22Rv1 (cell line): Measurements from ENCODE around the gene CYP11A1.
"Not testable (repeated sequence)": the region's sequence is repeated elsewhere in the genome, so short reads cannot be mapped to it uniquely, and the experiment has no call there.

ENCODE experiments used
- ZFX ChIP-seq: fragments of 450-650 bp; IDR thresholded peaks from 2 replicates; pipeline ENCODE4 v1.6.1; 2017; ENCODE audit warnings: antibody characterized with exemption, borderline replicate concordance
- TF ChIP-seq, protein P1 (sequence below): fragments of 450-650 bp; IDR thresholded peaks from 2 replicates; pipeline ENCODE4 v1.5.1; 2017; ENCODE audit warnings: mild to moderate bottlenecking

DNA sequence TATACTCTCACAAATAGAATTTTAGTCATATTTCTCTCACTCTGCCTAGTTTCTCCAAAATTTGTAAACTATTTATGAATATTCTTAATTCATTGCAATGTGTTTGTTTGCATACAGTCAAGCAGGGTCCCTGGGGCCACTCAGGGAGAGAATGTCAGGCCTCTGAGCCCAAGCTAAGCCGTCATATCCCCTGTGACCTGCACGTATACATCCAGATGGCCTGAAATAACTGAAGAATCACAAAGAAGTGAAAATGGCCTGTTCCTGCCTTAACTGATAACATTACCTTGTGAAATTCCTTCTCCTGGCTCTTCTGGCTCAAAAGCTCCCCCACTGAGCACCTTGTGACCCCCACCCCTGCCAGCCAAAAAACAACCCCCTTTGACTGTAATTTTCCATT lies 13.5 kb downstream of the CYP11A1 start:
- TF ChIP-seq, protein P1, sequence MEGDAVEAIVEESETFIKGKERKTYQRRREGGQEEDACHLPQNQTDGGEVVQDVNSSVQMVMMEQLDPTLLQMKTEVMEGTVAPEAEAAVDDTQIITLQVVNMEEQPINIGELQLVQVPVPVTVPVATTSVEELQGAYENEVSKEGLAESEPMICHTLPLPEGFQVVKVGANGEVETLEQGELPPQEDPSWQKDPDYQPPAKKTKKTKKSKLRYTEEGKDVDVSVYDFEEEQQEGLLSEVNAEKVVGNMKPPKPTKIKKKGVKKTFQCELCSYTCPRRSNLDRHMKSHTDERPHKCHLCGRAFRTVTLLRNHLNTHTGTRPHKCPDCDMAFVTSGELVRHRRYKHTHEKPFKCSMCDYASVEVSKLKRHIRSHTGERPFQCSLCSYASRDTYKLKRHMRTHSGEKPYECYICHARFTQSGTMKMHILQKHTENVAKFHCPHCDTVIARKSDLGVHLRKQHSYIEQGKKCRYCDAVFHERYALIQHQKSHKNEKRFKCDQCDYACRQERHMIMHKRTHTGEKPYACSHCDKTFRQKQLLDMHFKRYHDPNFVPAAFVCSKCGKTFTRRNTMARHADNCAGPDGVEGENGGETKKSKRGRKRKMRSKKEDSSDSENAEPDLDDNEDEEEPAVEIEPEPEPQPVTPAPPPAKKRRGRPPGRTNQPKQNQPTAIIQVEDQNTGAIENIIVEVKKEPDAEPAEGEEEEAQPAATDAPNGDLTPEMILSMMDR = not testable (repeated sequence)
- not testable (repeated sequence) for TF ChIP-seq ZFX
